PFSK-1 (cell line): ENCODE results near the gene ZNF354B.

Experiments used
- SIN3A ChIP-seq: IDR thresholded peaks from 2 replicates; pipeline ENCODE4 v1.6.1; 2012; ENCODE audit warnings: mild to moderate bottlenecking, low read length, moderate library complexity, borderline replicate concordance; ENCODE audit not compliant: insufficient read depth

ZNF354B gene

DNA sequence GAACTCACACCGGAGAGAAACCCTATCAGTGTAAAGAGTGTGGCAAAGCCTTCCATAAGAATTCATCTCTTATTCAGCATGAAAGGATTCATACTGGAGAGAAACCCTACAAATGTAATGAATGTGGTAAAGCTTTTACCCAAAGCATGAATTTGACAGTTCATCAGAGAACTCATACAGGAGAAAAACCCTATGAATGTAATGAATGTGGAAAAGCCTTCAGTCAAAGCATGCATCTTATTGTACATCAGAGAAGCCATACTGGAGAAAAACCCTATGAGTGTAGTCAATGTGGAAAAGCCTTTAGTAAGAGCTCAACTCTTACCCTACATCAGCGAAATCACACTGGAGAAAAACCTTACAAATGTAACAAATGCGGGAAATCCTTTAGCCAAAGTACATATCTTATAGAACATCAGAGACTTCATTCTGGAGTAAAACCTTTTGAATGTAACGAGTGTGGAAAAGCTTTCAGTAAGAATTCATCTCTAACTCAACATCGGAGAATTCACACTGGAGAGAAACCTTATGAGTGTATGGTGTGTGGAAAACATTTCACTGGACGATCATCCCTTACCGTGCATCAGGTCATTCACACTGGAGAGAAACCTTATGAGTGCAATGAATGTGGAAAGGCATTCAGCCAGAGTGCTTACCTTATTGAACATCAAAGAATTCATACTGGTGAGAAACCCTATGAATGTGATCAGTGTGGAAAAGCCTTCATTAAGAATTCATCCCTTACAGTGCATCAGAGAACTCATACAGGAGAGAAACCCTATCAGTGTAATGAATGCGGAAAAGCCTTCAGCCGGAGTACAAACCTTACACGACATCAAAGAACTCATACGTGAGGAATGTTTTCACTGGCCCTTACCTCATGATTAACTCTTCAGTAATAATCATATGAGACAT is 72.3 kb downstream of the ZNF354B start:
- no peak for TF ChIP-seq SIN3A
